ENCODE data around the gene ACYP2.

DNA sequence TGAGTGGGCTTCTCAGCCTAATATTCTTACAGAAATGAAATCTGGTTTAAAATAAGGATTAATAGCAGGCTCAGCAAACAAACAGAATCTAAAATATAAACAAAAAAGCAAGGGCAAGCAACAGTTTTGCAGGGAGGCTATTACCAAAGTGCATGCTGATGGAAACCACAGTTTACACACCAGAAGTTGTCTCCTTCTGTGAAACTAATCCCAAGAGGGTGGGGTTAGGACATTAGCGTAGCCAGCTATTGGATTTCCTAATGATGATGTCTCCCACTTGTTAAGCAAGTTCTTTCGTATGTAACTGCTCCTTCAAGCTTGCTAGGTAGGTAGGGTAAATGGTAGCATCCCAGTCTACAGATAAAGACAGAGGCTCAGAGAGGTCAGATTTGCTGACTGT, 205.6 kb downstream of the ACYP2 start:
- TF ChIP-seq, protein P1, sequence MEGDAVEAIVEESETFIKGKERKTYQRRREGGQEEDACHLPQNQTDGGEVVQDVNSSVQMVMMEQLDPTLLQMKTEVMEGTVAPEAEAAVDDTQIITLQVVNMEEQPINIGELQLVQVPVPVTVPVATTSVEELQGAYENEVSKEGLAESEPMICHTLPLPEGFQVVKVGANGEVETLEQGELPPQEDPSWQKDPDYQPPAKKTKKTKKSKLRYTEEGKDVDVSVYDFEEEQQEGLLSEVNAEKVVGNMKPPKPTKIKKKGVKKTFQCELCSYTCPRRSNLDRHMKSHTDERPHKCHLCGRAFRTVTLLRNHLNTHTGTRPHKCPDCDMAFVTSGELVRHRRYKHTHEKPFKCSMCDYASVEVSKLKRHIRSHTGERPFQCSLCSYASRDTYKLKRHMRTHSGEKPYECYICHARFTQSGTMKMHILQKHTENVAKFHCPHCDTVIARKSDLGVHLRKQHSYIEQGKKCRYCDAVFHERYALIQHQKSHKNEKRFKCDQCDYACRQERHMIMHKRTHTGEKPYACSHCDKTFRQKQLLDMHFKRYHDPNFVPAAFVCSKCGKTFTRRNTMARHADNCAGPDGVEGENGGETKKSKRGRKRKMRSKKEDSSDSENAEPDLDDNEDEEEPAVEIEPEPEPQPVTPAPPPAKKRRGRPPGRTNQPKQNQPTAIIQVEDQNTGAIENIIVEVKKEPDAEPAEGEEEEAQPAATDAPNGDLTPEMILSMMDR (IDR thresholded peaks at IDR 0.05): no peak
- no peak for TF ChIP-seq POLR2A (IDR thresholded peaks at IDR 0.05)
- no peak for TF ChIP-seq POLR2AphosphoS5 (IDR thresholded peaks at IDR 0.05)
